Fibroblast of mammary gland (primary cell): Measurements from ENCODE around the gene SMYD3.
"Not testable (repeated sequence)": the region's sequence is repeated elsewhere in the genome, so short reads cannot be mapped to it uniquely, and the experiment has no call there.

Experiments
- DNase-seq: peaks from one replicate; pipeline ENCODE4 v3.0.0-alpha.2; 2010; ENCODE audit warnings: low read depth
- H3K4me3 ChIP-seq: 2 replicates; pipeline ENCODE4 v1.5.1; 2011; ENCODE audit warnings: low read depth, mild to moderate bottlenecking, low read length, moderate library complexity; ENCODE audit not compliant: control insufficient read depth
- CTCF ChIP-seq: conservative IDR thresholded peaks from 2 replicates; pipeline ENCODE4 v1.5.1; 2011; ENCODE audit warnings: low read depth, low read length, inconsistent platforms; ENCODE audit not compliant: control insufficient read depth, insufficient read depth

SMYD3 gene

GRCh38 chr1:246035060-246035541 is 472.0 kb downstream of the SMYD3 start:
- no peak overlapping the region for H3K4me3 ChIP-seq
- no peak for TF ChIP-seq CTCF
- no peak for DNase-seq

- DNase-seq = no peak
- H3K4me3 ChIP-seq = no peak overlapping the region
- no peak for TF ChIP-seq CTCF
These were observed 472.4 kb downstream of the SMYD3 start for GRCh38 chr1:246034630-246035029.

- no peak overlapping the region for H3K4me3 ChIP-seq
- TF ChIP-seq CTCF = no peak
- no peak for DNase-seq
These were observed 474.1 kb downstream of the SMYD3 start for GRCh38 chr1:246032984-246033383.

GRCh38 chr1:246032031-246032551 is 475.0 kb downstream of the SMYD3 start:
- no peak for TF ChIP-seq CTCF
- no peak for DNase-seq
- H3K4me3 ChIP-seq = no peak overlapping the region

- no peak for TF ChIP-seq CTCF
- no peak for DNase-seq
- no peak overlapping the region for H3K4me3 ChIP-seq
These were observed 477.5 kb downstream of the SMYD3 start for GRCh38 chr1:246029616-246030015.

GRCh38 chr1:246024118-246024517 is 483.0 kb downstream of the SMYD3 start:
- not testable (repeated sequence) for H3K4me3 ChIP-seq, DNase-seq

GRCh38 chr1:246020211-246020954 is 486.7 kb downstream of the SMYD3 start:
- no peak for TF ChIP-seq CTCF
- DNase-seq = no peak
- no peak overlapping the region for H3K4me3 ChIP-seq
